GM18867 (cell line): ENCODE measurements around the gene RBFOX2.

Experiments
- ATAC-seq: cut with Tn5 transposase; IDR thresholded peaks from one replicate; pipeline ENCODE4 v1.9.1; 2021; ENCODE audit warnings: mild to moderate bottlenecking, moderate library complexity; ENCODE audit not compliant: unreplicated experiment

The RBFOX2 gene

DNA sequence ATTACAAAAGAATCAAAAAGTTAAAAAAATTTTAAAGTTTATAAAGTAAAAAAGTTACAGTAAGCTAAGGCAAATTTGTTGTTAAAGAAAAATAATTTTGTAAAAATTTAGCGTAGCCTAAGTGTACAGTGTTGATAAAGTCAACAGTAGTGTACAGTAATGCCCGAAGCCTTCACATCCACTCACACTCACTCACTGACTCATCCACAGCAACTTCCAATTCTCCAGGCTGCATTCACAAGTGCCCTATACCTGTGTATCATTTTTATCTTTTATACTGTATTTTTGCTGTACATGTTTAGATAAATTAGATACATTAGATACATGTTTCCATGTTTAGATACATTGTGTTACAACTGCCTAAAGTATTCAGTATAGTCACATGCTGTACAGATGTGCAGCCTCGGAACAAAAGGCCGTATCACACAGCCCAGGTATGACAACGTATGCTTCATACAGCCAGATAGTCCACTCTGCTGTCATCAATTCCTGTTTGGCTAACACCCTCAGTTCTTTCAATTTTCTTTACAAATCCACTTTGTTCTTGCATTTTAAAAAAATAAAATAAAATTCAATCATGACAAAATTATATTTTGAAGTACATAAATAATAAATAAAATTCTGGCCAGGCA lies 80.7 kb downstream of the RBFOX2 start:
- no peak for ATAC-seq

DNA sequence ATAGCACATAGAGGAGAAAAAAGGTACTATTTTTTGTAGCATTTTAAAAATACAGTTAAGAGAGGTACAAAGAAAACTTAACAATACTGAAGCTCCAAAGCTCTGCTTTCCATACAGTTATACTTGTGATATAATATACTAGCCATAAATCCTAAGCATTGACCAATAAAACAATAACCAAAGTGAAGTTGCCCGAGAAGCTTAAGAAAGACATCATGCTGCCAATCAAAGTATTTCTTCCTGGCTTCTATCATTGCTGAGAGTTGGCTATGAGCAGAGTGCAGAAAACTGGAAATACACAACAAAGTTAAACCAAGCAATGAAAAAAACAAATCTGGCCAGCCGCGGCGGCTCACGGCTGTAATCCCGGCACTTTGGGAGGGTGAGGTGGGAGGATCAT lies 84.2 kb downstream of the RBFOX2 start:
- ATAC-seq = no peak

DNA sequence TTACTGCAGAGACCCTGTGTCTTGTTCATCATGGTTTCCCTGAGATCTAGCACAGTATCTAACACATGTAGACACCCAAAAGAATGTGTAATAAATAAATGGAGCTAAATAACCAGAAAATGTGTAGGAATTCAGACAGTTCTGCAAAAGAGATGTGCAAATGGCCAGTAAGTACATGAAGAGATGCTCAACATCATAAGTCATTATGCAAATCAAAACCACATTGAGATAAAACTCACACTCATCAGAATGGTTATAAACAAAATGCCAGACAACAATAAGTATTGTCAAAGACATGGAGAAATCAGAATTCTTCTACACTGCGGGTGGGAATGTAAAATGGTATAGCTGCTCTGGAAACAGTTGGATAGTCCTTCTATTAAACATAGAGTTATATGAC lies 88.5 kb downstream of the RBFOX2 start:
- ATAC-seq = no peak

DNA sequence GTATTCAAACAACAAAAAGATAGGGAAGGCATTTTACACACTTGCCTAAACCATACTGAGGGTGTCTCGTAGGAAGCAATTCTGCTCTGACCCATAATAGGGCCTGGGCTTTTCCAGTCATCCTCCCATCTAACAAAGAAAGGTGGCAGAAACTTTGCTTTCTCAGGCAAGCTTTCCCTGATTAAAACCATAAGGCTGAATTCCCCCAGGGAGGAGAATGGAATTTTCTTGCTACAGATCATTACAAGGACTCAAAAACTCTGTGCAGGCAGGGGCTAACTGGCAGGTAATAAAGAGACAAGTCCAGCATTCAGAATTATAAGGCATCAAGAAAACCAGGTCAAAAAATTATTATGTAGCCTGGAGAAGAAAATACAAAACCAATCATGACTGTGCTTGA lies 90.4 kb downstream of the RBFOX2 start:
- no peak for ATAC-seq

DNA sequence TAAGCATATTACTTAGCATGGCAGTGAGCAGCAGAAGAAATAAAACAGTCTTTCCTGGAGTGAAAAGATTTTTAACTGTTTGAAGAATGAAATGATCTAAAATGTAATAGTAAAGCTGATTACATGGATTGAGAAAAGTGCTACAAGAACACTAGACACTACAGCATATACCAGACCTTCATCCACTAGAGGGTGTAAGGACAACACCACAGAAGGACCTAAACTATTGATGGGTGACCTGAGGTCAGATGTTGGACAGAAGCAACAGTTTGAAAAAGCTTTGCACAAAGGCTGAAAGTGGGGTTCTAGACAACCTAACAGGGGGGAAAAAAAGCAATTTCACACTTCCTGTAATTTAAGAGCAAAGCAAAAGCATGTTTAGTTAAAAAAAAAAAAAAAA lies 97.7 kb downstream of the RBFOX2 start:
- no peak for ATAC-seq

DNA sequence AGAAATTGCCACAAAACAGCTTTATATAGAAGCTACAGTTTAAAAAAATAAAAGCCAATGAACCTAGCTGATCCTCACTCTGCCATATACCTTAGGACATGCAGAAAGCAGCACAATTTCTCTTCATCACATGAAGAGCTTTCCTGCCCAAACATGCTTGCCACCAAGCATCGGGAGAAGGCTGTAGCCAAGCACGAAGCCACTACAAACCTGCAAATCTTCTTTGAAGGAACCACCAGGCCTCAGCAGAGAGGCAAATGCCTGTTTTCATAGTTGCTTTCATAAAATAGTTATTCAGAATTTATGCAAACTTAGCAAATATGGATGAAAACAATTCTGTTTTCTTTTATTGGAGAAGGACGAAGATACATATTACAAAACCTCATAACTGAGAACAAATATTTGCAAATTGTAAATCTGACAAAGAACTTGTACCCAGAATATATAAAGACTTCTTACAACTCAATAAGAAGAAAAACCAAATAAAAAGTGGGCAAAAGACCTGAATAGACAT lies 100.3 kb downstream of the RBFOX2 start:
- ATAC-seq = no peak

DNA sequence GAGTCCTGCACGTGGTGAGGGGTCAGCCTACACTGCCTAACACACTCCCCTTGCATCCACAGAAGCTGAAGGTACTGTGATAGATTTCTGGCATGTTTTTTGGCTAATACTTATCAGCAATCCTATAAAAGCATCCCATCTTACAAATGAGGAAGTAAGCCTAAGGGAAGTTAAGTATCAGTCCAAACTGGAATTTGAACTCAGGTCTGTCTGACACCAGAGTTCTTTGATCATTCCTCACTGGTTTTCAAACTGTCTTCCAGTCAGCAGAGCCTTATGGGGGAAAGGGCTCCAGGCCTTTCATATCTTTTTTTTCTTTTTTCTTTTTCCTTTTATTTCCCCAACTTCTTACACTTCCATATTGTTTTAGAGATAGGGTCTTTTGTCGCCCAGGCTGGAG lies 105.6 kb downstream of the RBFOX2 start:
- ATAC-seq = no peak

DNA sequence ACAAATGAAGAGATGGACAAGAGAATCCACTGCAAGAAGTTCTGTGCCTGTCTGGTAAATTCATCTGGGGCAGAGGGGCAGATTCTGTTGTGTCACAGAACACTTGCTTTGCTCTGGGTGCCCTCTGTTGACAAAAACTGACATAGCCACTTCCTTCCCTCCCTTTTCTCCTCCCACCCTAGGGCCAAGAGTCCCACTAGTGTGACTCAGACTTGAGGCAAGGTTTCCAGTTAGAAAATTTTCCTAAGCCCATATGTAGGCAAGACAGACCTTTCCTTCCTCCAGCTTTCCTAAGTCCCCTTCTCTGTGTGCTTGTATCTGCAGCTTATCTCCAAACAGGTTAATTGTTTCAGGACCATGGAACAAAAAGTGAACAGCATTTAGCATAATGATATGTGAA lies 106.8 kb downstream of the RBFOX2 start:
- no peak for ATAC-seq

DNA sequence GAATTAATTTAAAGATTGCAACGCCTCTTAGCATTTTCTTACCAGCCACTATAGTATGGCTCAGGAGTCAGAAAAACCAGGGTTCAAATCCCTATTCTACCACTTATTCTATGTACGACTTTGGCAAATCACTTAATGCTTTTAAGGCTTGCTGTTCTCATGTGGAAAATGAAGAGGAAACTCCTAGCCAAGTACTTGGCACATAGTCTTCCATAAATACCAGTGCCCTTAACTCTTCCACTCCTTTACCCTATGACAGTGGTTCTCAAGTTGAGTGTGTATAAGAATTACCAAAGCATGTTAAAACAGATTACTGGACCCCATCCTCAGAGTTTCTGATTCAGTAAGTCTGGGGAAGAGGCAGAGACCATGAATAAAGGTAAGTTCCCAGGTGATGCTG lies 107.6 kb downstream of the RBFOX2 start:
- no peak for ATAC-seq

DNA sequence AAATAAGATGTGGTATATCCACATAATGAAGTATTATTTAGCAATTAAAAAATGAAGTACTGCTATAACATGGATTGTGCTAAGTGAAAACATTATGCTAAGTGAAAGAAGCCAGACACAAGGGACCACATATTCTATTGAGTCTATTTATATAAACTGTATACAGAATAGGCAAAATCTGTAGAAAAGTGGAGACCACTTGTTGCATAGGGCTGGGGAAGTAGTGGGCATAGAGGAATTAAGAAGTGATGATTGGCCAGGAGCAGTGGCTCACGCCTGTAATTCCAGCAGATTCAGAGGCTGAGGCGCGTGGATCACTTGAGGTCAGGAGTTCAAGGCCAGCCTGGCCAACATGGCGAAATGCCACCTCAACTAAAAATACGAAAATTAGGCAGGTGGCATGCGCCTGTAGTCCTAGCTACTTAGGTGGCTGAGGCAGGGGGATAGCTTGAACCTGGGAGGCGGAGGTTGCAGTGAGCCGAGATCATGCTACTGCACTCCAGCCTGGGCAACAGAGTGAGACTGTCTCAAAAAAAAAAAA lies 109.6 kb downstream of the RBFOX2 start:
- no peak for ATAC-seq

DNA sequence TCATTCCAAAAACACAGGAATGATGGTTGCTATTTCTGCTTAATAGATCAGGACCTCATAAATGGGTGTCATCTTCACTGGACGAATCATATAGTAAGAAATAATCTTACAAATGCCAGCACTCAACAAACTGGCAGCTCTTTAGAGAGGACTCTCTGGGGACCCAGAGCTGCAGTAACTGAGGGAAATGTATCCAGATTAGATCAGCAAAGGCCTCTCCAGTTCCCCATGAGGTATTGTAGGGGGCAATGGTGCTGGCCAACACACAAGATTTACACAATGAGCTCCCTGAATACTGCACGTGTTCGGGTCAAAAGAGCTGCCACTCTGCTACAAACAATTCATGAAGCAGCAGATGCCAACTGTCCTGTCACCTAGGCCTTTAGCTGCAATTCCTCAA lies 110.2 kb downstream of the RBFOX2 start:
- no peak for ATAC-seq

DNA sequence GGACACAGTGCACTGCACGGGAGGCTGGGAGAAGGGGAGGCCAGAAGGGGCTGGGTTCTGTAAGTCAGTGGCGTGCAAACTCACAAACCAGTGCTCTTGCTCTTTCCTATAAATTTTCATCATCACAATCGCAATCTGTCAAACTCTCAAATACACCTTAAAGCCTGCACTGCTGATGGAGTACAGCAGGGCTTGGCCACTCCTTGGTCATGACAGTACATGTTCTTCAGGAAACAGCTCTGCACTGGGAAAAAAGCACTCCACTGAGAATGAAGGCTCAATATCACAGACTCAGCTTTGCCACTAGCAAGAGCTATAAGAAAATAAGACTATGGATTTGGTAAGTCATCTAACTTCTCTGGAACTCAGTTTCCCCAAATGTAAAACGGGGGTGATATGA lies 111.0 kb downstream of the RBFOX2 start:
- ATAC-seq = no peak

DNA sequence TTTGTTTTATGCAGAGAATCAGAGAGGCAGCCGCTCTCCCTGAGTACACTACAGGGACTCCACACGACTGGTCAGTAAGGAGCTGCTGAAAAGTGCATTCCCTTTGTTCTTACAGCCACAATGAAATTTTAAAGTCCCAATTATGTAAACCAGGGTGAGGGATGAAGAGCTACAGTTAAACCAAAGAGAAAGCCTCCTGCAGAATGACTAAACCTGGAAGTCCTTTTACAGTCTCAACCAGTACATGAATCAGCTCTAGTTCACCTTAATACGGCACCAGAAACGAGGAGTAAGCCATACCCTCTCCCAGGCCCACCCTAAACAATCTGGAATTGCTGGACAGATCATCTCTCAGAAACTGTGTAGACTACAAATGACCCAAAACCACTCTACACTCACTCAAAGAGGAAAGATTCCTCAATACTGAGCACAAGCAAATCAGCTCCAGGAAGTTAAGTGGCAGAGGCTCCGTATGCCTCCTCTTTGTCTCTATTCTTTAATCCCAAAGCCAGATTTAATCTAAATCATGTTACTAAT lies 113.1 kb downstream of the RBFOX2 start:
- no peak for ATAC-seq

DNA sequence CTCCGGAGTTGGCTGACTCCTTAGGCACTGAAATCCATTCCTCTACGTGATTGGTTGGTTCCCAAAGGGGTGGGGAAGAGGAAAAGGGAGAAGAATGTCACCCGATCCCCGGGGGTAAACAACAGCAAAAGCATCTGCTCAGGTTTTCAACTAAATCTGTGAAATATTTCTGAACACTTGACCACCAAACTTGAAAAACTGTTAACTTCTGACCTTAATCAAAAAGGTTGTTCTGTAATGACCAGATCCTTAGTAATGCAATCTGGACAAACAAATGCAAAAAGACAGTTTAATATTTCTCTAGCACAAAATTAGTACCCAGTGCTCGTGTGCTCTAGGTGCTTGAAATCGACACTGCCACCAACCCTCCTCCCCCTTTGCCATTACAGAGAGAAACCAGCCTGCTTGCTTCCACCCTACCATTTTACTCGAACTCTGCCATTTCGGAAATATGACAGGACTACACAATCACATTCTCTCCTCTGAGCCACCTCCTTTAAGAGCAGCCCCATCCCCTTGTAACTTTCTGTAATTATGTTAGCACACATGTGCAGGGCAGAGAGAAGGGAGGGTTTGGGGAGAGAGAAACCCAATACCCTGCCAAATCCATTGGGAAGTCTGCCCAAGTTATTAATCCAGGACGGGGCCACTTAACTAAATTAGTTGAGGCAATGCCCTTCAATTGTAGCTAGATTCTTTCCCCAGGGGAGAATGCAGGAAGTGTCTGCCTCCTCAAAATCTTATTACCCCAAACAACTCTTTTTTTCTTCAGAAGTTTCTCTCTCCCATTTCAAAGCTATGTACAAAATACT lies 113.8 kb downstream of the RBFOX2 start:
- ATAC-seq = no peak

DNA sequence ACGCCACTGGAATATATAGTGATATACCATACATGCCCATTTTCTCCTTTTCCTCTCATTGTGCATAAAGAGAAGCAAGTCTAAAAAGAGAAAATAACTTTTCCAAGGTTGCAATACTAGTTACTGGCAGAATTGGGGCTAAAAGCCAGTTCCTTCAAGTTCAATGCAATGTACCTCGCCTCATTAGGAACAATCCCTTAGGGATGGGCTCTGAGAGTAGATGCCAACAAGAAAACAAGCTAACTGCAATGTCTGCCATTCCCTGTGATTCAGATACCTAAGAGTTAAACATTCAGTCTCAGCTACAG lies 114.3 kb downstream of the RBFOX2 start:
- ATAC-seq = no peak

DNA sequence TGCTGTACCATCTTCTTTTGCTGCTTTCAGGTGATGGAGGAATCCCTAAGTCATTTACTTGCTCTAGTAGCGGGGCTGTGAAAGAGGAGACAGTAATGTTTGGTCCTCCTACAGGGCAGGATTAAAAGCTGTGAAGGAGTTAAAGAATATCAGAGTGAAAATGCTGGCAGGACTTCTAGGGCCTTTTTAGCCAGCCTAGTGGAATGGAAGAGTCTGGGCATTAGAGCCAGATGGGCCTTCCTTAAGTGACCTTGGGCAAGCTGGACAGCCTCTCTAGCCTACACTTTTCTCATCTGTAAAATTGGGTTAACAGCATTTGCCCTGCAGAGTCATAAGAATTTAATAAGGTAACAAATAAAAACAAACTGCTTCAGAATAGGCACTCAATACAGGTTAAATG lies 114.7 kb downstream of the RBFOX2 start:
- no peak for ATAC-seq

DNA sequence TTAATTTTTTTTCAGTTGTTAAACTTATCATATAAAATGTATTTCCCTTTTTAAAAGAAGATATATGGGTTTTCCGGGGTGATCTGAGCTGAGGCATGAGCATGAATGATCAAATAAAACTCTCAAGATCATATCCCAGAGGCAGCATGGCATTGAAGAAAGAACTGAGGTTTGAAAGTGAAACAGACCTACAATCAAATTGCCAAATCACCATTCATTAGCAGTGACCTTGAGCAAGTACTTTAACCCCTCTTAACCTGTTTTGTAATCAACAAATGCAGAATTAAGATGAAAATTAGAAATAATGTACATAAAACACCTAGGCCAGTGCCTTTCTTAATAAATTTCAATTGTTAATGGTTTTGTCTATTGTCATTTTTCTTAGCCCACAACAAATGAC lies 116.0 kb downstream of the RBFOX2 start:
- no peak for ATAC-seq

DNA sequence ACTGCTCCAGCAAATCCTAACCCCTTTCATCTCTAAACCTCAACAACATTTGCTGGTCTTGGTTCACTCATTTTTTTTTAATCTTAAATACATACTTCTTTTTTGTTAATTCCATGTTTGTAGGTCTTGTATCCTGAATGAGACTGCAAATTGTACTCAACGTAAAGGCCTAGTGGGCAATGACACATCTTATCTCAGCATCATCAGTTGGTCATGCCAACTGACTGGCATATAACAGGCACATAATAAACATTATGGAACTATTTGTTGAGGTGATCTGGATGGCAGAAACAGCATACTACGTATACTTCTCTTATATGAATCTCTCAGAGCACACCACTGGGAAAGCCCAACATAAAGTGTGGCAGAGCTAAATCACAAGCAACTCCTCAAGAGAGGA lies 116.7 kb downstream of the RBFOX2 start:
- no peak for ATAC-seq

DNA sequence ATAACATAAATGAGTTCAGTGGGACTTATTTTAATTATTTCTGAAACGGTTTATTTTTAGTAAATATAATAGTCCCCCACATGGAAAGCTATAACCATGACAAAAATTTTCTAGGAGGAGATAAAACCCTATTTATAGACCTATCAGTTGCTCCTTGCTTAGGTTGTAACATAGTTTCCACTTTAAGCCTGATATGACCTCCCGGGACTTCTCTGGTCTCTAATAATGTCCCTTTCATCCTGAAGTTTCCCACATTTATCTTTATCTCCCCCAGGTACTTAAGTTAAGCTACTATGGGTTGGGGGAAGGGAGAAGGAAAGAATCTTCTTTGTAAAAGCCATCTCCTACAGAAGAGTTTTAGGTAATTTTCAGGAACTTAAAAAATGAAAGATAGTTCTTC lies 117.7 kb downstream of the RBFOX2 start:
- no peak for ATAC-seq

DNA sequence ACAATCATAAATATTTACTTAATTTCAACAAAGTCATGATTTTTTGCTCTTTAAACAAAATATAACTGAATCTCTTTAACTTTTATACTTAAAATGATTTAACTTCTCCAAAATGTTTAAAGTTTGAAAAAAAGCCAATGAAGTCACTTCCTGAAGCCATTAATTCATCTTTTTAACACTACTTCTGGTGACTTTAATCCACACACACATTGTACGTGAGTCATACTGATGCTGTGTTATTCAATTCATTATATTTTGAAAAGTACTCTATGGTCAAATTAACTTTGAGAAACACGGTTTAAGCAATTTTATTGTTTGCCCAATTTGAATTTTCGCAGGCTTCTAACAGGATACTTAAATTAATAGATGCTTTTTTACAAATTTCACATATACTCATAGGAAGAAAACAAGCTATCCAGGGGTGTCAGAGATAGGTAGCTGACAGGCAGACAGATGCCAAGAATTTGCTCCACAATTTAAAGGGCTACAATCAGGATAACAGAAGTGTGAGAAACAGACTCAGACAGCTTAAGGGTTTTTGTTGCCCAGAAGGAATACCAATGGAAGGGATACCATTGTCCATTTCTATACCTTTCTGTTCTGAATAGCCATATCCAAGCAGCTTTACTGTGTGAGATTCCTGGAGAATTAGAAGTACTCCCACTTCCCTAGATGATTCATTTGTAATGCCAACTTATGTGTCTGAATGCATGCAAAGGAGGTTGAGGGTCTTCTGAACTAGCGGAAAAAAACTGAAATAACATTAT lies 118.4 kb downstream of the RBFOX2 start:
- no peak for ATAC-seq

DNA sequence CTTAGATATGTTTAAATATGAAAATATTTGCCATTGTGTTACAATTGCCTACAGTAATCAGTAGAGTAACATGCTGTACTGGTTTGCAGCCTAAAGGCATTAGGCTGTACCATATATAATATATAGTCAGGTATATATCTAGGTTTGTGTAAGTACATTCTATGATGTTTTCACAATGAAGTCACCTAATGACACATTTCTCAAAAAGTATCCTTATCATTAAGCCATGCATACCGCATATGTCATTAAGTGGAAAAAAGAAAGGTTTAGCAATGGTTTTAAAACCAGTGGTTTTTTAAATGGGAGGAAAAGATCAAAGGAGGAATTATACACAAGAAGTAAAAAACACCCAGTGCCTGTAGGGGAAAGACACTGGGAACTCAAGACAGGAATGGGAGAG lies 122.7 kb downstream of the RBFOX2 start:
- ATAC-seq = no peak
